ENCODE data around the gene WNT3. TPM values are rescaled to one million over a fixed set of nuclear protein-coding genes. Genes with fewer than 3 reads are reported as not detected.

The WNT3 gene
- total and polyA plus RNA-seq, 2 donors (not counting 1 experiment from before 2014, with no cell fraction given) = 0.86 to 1.4 TPM

DNA sequence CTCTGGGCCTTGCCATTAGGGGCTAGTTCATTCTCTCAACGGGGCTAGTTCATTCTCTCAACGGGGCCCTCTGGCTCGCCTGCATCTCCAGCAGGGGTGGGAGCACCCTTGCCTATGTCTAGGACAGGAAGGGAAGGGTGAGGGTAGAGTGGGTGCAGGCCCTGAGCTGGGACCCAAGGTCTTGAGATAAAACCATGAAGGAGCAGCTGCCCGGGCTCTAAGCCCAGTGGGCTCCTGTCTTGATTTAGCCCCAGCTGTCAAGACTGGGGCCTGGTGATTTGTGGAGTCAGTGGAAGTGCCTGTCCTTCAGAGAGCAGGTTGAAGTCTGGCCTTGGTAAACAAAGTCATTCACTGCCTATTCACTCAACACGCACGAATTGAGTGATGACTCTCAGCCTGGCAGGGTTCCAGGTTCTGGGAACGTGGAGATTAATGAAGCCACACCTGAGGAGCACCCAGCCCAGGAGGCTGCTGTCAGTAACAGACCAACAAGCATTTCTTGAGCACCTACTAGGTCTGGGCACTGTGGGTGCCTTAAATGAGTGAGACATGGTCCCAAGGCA is 35.4 kb downstream of the WNT3 start:
- 82% methylated on average over 7 of the region's 7 CpGs for WGBS (ENCODE audit: insufficient coverage)
- Histone ChIP-seq H3K27me3 (replicated peaks in 1 of 4; ENCODE audit: control extremely low read depth in 1 of 4, control insufficient read depth in 3 of 4, insufficient read depth in 4 of 4, low read length in 3 of 4) (no peaks in the 10 kb centered on the region), H4K20me1 (ENCODE audit: control insufficient read depth, insufficient read depth, low read length, poor library complexity, severe bottlenecking) (no peaks in the 10 kb centered on the region), H3K79me2 (ENCODE audit: control insufficient read depth, insufficient read depth, low read length) (no peaks in the 10 kb centered on the region), H3K9ac (ENCODE audit: low read length) (no peak overlapping the region), H2AFZ (ENCODE audit: insufficient read depth, low read depth, low read length, poor library complexity, severe bottlenecking) (no peak overlapping the region), H3K4me2 (replicated peaks; ENCODE audit: low read depth, low read length, poor library complexity, severe bottlenecking) (no peak overlapping the region), H3K9me3 (ENCODE audit: control extremely low read depth in 1 of 3, control insufficient read depth in 2 of 3, insufficient read depth in 1 of 3, low read length in 2 of 3) (no peaks in the 10 kb centered on the region), H3K36me3 (replicated peaks in 1 of 2; ENCODE audit: control extremely low read depth in 1 of 2, control insufficient read depth in 1 of 2, extremely low read depth in 1 of 2, insufficient read depth in 2 of 2, low read length in 1 of 2) (no peaks in the 10 kb centered on the region), H3K4me1 (ENCODE audit: control insufficient read depth in 2 of 2, insufficient read depth in 2 of 2, low read length in 2 of 2) (peaks cover 0 to 7% of the 10 kb centered on the region in 2 donors), H3K27ac (ENCODE audit: low read length in 2 of 2) (no peak overlapping the region), H3K4me3 (ENCODE audit: control extremely low read depth in 1 of 5, extremely low read depth in 1 of 5, insufficient read depth in 1 of 5, low read depth in 2 of 5, low read length in 4 of 5) (no peak overlapping the region)
- ChIA-PET POLR2A (no interaction called here), CTCF (interaction anchor here (1.1 to 1.5 kb wide), 2 partner anchors 34 to 158 kb away, joined by 3 read pairs; no protein-coding TSS in a partner anchor)
- TF ChIP-seq, protein P1, sequence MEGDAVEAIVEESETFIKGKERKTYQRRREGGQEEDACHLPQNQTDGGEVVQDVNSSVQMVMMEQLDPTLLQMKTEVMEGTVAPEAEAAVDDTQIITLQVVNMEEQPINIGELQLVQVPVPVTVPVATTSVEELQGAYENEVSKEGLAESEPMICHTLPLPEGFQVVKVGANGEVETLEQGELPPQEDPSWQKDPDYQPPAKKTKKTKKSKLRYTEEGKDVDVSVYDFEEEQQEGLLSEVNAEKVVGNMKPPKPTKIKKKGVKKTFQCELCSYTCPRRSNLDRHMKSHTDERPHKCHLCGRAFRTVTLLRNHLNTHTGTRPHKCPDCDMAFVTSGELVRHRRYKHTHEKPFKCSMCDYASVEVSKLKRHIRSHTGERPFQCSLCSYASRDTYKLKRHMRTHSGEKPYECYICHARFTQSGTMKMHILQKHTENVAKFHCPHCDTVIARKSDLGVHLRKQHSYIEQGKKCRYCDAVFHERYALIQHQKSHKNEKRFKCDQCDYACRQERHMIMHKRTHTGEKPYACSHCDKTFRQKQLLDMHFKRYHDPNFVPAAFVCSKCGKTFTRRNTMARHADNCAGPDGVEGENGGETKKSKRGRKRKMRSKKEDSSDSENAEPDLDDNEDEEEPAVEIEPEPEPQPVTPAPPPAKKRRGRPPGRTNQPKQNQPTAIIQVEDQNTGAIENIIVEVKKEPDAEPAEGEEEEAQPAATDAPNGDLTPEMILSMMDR (IDR thresholded peaks at IDR 0.05) = no peak
- no peak for TF ChIP-seq EZH2 (IDR thresholded peaks at IDR 0.05; ENCODE audit: borderline replicate concordance, insufficient read depth, low read depth, low read length, poor library complexity, severe bottlenecking)
- Mint-ChIP-seq H3K27me3 (no peaks in the 10 kb centered on the region), H3K27ac (no peak overlapping the region), H3K9me3 (ENCODE audit: insufficient read depth) (no peaks in the 10 kb centered on the region), H3K4me1 (peaks cover 2% of the 10 kb centered on the region), H3K4me3 (no peak overlapping the region)
- intact Hi-C loops (cut with micrococcal nuclease) = no loop called here
- DNase-seq (no peak), ATAC-seq (ENCODE audit: low read depth) (no peak)

- CTCF ChIA-PET = interaction anchor here (1.1 to 1.5 kb wide), 3 partner anchors 42 to 158 kb away, joined by 3 to 6 read pairs (median 3); no protein-coding TSS in a partner anchor
- H4K20me1 ChIP-seq (ENCODE audit: control insufficient read depth, insufficient read depth, low read length, poor library complexity, severe bottlenecking) = no peaks in the 10 kb centered on the region
- ATAC-seq (ENCODE audit: low read depth) = peak; percentile 78
Observed at GRCh38 chr17:46782250-46782953, 36.1 kb downstream of the WNT3 start.

More at GRCh38 chr17:46782250-46782953, 36.1 kb downstream of the WNT3 start:
- no peak overlapping the region for H3K9ac ChIP-seq (ENCODE audit: low read length)
- H3K4me3 Mint-ChIP-seq = no peak overlapping the region
- intact Hi-C loops (cut with micrococcal nuclease) = no loop called here
- 78% methylated on average over 8 of the region's 9 CpGs for WGBS (ENCODE audit: insufficient coverage)
- H3K4me2 ChIP-seq (replicated peaks; ENCODE audit: low read depth, low read length, poor library complexity, severe bottlenecking) = no peak overlapping the region
- H3K79me2 ChIP-seq (ENCODE audit: control insufficient read depth, insufficient read depth, low read length) = no peaks in the 10 kb centered on the region
- no peak overlapping the region for H3K4me3 ChIP-seq (ENCODE audit: control extremely low read depth in 1 of 5, extremely low read depth in 1 of 5, insufficient read depth in 1 of 5, low read depth in 2 of 5, low read length in 4 of 5)
- no peak overlapping the region for H3K27ac Mint-ChIP-seq
- H3K4me1 ChIP-seq (ENCODE audit: control insufficient read depth in 2 of 2, insufficient read depth in 2 of 2, low read length in 2 of 2) = peaks cover 0 to 7% of the 10 kb centered on the region in 2 donors
- H2AFZ ChIP-seq (ENCODE audit: insufficient read depth, low read depth, low read length, poor library complexity, severe bottlenecking) = no peak overlapping the region
- TF ChIP-seq, protein P1 (IDR thresholded peaks at IDR 0.05) = peak; percentile 68
- no peak for TF ChIP-seq EZH2 (IDR thresholded peaks at IDR 0.05; ENCODE audit: borderline replicate concordance, insufficient read depth, low read depth, low read length, poor library complexity, severe bottlenecking)
- no peaks in the 10 kb centered on the region for H3K9me3 ChIP-seq (ENCODE audit: control extremely low read depth in 1 of 3, control insufficient read depth in 2 of 3, insufficient read depth in 1 of 3, low read length in 2 of 3)
- no peaks in the 10 kb centered on the region for H3K27me3 Mint-ChIP-seq
- peaks cover 2% of the 10 kb centered on the region for H3K4me1 Mint-ChIP-seq
- no peak overlapping the region for H3K27ac ChIP-seq (ENCODE audit: low read length in 2 of 2)
- POLR2A ChIA-PET = no interaction called here
- no peaks in the 10 kb centered on the region for H3K27me3 ChIP-seq (replicated peaks in 1 of 4; ENCODE audit: control extremely low read depth in 1 of 4, control insufficient read depth in 3 of 4, insufficient read depth in 4 of 4, low read length in 3 of 4)
- H3K36me3 ChIP-seq (replicated peaks in 1 of 2; ENCODE audit: control extremely low read depth in 1 of 2, control insufficient read depth in 1 of 2, extremely low read depth in 1 of 2, insufficient read depth in 2 of 2, low read length in 1 of 2) = no peaks in the 10 kb centered on the region
- peak; percentile 65 for DNase-seq
- H3K9me3 Mint-ChIP-seq (ENCODE audit: insufficient read depth) = no peaks in the 10 kb centered on the region
